Stimulated activated CD4-positive, alpha-beta T cell treated with anti-CD3 and anti-CD28 coated beads, Interleukin-1b, Interleukin-23, amount 100 ng/mL, for 4 hours (primary cell): ENCODE measurements around the gene CDK6.
"Not testable (repeated sequence)": the region's sequence is repeated elsewhere in the genome, so short reads cannot be mapped to it uniquely, and the experiment has no call there.

Source experiments
- DNase-seq, 2 donors: peaks; one replicate each; pipeline ENCODE4 v3.0.0-alpha.2; 2020; ENCODE audit warnings: low read depth in 2 of 2

CDK6 gene

DNA sequence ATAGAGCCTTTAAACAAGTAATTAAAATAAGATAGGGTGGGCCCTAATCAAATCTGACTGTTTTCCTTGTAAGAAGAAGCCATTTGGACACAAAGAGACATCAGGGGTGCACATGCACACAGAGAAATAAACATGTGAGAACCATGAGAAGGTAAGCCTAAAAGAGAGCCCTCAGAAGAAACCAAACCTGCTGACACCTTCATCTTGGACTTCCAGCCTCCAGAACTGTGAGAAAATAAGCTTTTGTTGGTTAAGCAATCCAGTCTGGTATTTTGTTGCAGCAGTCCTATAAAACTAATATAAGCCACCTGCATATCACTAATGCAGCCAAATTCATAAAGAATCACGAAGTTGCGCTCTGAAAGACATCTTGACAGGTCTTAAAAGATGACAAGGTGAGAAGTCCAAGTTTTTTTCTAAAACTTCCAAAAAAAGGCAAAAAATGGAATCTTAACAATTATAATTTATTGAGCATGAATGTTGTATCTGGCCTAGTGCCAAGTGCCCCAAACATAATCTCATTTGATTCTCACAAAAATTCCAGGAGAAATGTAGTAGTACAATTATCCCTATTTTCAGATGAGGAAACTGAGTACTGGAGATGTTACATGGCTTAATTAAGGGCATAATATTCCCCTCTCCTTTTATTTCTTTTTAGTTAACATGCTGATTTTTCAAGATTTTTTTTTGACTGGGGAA is 211.9 kb downstream of the CDK6 start:
- no peak for DNase-seq

DNA sequence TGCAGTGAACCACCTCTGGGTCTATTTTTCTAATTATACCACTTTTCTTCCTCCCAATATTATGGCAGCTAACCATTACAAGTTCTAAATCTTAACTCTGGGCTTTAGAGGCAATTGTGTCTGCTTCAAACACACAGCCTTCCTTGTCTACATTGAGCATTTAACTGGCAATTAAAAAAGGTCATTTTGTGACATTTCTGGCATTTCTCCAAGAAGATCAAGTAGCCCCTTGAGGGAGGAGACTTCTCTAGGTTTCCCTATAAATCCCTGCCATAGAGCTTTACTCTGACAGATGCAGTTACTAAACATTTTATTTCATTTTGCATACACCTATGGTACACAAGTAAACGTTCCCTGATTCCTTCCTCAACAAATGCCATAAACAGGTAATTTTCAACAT is 212.8 kb downstream of the CDK6 start:
- no peak for DNase-seq

- DNase-seq = no peak
These were observed 213.7 kb downstream of the CDK6 start for GRCh38 chr7:92622685-92623084.

GRCh38 chr7:92622030-92622429 is 214.3 kb downstream of the CDK6 start:
- no peak for DNase-seq

GRCh38 chr7:92621561-92622023 is 214.8 kb downstream of the CDK6 start:
- DNase-seq = no peak

DNA sequence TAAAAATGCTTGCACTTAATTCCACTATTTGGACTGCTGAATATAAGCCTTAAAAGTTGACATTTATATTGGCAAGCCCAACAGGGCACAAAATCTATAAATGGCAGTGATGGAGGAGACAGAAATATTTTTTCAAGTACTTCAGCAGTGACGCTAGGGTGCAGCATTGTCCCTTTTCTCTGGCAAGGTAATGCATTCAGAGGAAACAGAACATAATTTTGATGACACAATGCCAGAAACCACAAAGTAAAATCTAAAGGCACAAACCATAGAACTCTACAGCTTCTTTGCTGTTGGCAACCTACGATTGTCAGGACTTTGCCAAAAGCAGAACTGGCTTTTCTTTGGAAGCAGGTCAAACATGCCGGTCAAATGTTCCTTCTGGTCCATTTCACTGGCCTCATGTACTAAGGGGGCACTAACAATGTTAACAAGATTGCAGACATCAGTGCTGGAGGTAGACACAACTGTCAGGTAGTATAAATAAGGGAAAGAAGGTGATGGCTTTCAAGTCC is 215.3 kb downstream of the CDK6 start:
- DNase-seq = peak; percentile 54 to 68

DNA sequence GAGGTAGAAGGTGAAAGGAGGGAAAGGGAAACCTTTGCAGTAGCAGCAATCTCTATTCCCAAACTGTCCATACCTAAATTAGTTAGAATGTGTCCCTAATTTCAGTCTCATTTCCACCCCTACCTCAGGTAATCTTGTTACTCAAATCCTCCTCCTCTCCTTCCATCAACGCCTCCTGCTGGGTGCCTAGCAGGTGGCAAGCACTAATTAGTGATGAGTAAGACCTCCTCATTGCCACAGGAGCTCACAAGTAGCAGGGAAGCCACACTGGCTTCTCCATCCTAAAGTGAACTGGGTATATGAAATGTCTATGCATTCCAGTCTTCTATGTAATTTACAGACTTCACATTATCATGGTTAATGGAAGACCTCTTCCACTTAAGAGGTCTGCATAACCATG is 220.5 kb downstream of the CDK6 start:
- DNase-seq = no peak

GRCh38 chr7:92614660-92615174 is 221.7 kb downstream of the CDK6 start:
- DNase-seq = no peak

- no peak for DNase-seq
These were observed 222.7 kb downstream of the CDK6 start for GRCh38 chr7:92613720-92614119.

DNA sequence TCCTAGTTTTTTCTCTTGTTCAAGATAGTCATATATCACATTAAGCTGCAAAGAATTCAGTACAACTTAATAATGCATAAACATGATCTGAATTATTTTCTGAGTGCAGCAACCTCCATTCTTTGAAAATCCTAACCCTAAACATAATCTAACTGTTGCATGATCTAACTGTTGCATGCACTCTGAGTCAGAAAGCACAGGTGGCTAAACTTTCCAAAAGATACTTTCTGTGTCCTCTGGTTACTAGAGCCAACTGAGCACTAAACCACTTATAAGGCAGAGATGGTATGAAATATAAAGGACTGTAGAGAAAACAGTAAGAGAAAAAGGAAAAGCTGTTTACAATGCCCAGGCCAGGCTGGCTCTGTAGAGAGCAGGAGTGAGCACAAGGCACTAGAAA is 223.2 kb downstream of the CDK6 start:
- DNase-seq = no peak

GRCh38 chr7:92612501-92612900 is 223.9 kb downstream of the CDK6 start:
- DNase-seq = no peak

DNA sequence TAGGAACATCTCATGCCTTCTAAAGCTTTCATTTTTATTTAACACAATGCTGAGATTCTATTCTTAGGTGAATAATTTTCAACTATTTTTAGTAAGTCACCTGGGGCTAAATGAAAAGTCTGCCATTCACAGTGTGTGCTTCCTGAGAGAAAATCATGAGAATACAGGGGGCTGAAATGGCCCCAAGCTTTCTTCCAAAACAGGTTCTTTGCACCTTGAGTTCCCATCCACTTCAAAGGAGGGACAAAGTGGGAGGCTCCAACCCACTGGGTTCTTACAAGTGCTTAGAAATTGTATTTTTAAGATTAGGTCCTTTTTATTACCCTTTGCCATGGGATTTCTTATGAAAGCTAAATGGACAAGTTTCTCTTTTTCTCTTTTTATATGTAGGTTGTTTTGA is 224.6 kb downstream of the CDK6 start:
- no peak for DNase-seq

GRCh38 chr7:92609921-92610518 is 226.4 kb downstream of the CDK6 start:
- no peak for DNase-seq

GRCh38 chr7:92608380-92609322 is 227.7 kb downstream of the CDK6 start:
- no peak for DNase-seq

- no peak for DNase-seq
These were observed 229.4 kb downstream of the CDK6 start for GRCh38 chr7:92606985-92607384.

DNA sequence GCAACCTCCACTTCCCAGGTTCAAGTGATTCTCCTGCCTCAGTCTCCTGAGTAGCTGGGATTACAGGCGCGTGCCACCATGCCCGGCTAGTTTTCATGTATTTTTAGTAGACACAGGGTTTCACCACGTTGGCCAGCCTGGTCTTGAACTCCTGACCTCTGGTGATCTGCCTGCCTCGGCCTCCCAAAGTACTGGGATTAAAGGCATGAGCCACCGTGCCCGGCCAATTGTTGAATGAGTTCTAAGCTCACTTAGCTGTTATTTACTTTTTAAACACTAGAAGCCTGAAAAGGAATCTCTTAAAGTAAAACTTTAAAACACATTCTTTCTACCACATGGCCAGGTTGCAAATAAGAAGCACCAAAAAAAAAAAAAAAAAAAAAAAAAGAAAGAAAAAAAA is 231.9 kb downstream of the CDK6 start:
- not testable (repeated sequence) for DNase-seq

GRCh38 chr7:92603089-92603445 is 233.3 kb downstream of the CDK6 start:
- no peak for DNase-seq

DNA sequence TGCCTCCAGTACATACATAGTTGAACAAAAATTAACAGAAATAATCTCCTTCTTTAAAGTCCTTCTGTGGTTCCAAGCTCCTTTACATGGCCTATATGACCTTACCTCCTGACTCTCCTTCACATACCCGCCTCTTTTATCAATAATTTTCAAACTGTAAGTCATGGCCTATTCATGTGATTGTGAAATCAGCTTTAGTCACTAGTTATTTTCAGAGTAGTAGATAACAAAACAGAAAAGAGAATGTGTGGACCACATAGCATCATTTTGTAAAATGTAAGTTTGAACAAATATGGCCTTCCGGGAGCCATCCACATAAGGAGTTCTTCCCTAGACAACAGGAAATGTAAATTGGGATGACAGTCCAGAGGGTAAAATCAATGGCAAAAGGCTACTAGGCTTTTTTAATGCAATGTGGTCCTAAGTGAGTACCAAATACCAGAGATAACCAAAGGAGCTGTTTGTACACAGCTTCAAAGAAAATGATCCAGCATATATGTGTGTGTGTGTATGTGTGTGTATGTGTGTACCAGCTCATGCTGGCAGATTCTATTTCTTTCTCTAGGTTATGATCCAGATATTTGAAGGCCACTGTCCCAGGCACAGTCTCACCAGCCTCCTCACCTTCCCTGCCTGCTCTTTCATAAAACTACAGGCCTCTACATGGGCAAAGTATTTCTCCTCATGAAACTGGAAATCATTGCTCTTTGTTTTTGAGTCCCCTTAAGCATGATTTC is 233.9 kb downstream of the CDK6 start:
- DNase-seq = no peak

GRCh38 chr7:92598310-92598981 is 237.9 kb downstream of the CDK6 start:
- DNase-seq = no peak

GRCh38 chr7:92595281-92595680 is 241.1 kb downstream of the CDK6 start:
- no peak for DNase-seq

DNA sequence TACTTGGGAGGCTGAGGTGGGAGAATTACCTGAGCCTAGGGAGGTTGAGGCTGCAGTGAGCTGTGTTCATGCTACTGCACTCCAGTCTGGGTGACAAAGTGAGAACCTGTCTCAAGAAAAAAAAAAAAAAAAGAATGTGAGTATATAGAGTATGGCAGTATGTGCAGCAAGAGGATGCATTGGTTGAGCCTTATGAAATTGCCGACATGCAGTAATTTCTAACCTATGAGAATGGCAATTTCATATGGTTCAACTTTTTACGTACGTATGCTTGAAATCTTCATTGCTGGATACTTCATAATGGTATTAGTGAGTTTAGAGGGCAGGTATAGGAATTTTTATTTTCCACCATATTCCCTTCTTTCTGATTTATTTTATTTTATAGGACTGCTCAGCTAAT is 241.6 kb downstream of the CDK6 start:
- no peak for DNase-seq
